HepG2 (cell line): ENCODE measurements around the gene HLF. TPM values are rescaled to one million over a fixed set of nuclear protein-coding genes. Genes with fewer than 3 reads are reported as not detected.

Experiments
- ARID4A ChIP-seq: sonication (generic); formaldehyde crosslinking; IDR thresholded peaks from 2 replicates; pipeline ENCODE4 v1.5.0; 2020; ENCODE audit warnings: mild to moderate bottlenecking, missing genetic modification reagents, borderline replicate concordance
- ASH2L ChIP-seq: fragments of 300-600, 200-600 bp; sonication (generic); IDR thresholded peaks from 2 replicates; pipeline ENCODE4 v1.7.0; 2017; ENCODE audit warnings: low read depth, mild to moderate bottlenecking, moderate library complexity, mixed read lengths, low read length; ENCODE audit not compliant: insufficient read length
- MIER3 ChIP-seq: IDR thresholded peaks from 2 replicates; pipeline ENCODE4 v1.6.1; 2016; ENCODE audit warnings: missing compliant biosample characterization, borderline replicate concordance
- NCOA5 ChIP-seq: sonication (generic); formaldehyde crosslinking; IDR thresholded peaks from 2 replicates; pipeline ENCODE4 v1.4.0; 2020; ENCODE audit warnings: missing genetic modification reagents
- PITX1 ChIP-seq: sonication (generic); formaldehyde crosslinking; IDR thresholded peaks from 2 replicates; pipeline ENCODE4 v1.5.1; 2020; ENCODE audit warnings: mild to moderate bottlenecking, missing genetic modification reagents
- RBM22 ChIP-seq: fragments of 200-400 bp; formaldehyde crosslinking; optimal IDR thresholded peaks from 2 replicates; pipeline ENCODE3; 2017; ENCODE audit warnings: mild to moderate bottlenecking, low read length, moderate library complexity
- SSRP1 ChIP-seq: IDR thresholded peaks from 2 replicates; pipeline ENCODE4 v1.6.1; 2016; ENCODE audit warnings: control low read depth
- ZBTB20 ChIP-seq: sonication (generic); formaldehyde crosslinking; IDR thresholded peaks from 2 replicates; pipeline ENCODE4 v1.8.1; 2023; ENCODE audit warnings: missing genetic modification reagents, low read depth, mild to moderate bottlenecking, borderline replicate concordance
- ZNF337 ChIP-seq: sonication (generic); formaldehyde crosslinking; IDR thresholded peaks from 2 replicates; pipeline ENCODE4 v1.5.1; 2020; ENCODE audit warnings: missing genetic modification reagents, low read depth, mild to moderate bottlenecking, borderline replicate concordance
- ZNF766 ChIP-seq: sonication (generic); formaldehyde crosslinking; IDR thresholded peaks from 2 replicates; pipeline ENCODE4 v1.5.0; 2020; ENCODE audit warnings: missing genetic modification reagents, borderline replicate concordance
- ZNF776 ChIP-seq: sonication (generic); formaldehyde crosslinking; IDR thresholded peaks from 2 replicates; pipeline ENCODE4 v1.4.0; 2020; ENCODE audit warnings: mild to moderate bottlenecking, missing genetic modification reagents
- ZNF788 ChIP-seq: sonication (generic); formaldehyde crosslinking; IDR thresholded peaks from 2 replicates; pipeline ENCODE4 v1.5.0; 2020; ENCODE audit warnings: mild to moderate bottlenecking, missing genetic modification reagents, borderline replicate concordance
- polyA plus RNA-seq, 8 experiments: library from polyadenylated mRNA; depleted of rRNA in 3 of 8; stranded (reverse) in 7 of 8; unstranded in 1 of 8; fragments of >200 nt; fragmentation: Illumina TruSeq in 4 of 8; extraction: Trizol in 4 of 8; gene quantifications; 2 replicates each; pipeline versions ENCODE4 v1.2.1 to v1.2.3, GENCODE V29; 2011 to 2016; ENCODE audit warnings: low read depth in 4 of 8, missing spikeins in 1 of 8, mixed read lengths in 1 of 8; ENCODE audit not compliant: insufficient read depth in 1 of 8
- total RNA-seq, 5 experiments: library from RNA; depleted of rRNA; stranded (reverse); fragments of >200 nt; fragmentation: Illumina TruSeq; extraction: Trizol; gene quantifications; 2 replicates each; pipeline ENCODE4 v1.2.3, GENCODE V29; 2016; ENCODE audit warnings: low read depth in 1 of 5
- TF ChIP-seq, protein P1 (sequence below): sonication (generic); formaldehyde crosslinking; IDR thresholded peaks from 2 replicates; pipeline ENCODE4 v1.4.0; 2020; ENCODE audit warnings: missing genetic modification reagents
- TF ChIP-seq, protein P2 (sequence below): sonication (generic); formaldehyde crosslinking; IDR thresholded peaks from 2 replicates; pipeline ENCODE4 v1.4.0; 2020; ENCODE audit warnings: missing genetic modification reagents, borderline replicate concordance
- TF ChIP-seq, protein P3 (sequence below): sonication (generic); formaldehyde crosslinking; IDR thresholded peaks from 2 replicates; pipeline ENCODE4 v1.9.0; 2021; ENCODE audit warnings: missing genetic modification reagents, borderline replicate concordance
- TF ChIP-seq, protein P4 (sequence below): sonication (generic); formaldehyde crosslinking; IDR thresholded peaks from 2 replicates; pipeline ENCODE4 v1.4.0; 2020; ENCODE audit warnings: missing genetic modification reagents, mild to moderate bottlenecking, borderline replicate concordance

The HLF gene
- total and polyA plus RNA-seq, 2 of the 13 experiments (the other 11 are each of a cell fraction or from before 2014, with no cell fraction given), result 202 to 346 TPM

DNA sequence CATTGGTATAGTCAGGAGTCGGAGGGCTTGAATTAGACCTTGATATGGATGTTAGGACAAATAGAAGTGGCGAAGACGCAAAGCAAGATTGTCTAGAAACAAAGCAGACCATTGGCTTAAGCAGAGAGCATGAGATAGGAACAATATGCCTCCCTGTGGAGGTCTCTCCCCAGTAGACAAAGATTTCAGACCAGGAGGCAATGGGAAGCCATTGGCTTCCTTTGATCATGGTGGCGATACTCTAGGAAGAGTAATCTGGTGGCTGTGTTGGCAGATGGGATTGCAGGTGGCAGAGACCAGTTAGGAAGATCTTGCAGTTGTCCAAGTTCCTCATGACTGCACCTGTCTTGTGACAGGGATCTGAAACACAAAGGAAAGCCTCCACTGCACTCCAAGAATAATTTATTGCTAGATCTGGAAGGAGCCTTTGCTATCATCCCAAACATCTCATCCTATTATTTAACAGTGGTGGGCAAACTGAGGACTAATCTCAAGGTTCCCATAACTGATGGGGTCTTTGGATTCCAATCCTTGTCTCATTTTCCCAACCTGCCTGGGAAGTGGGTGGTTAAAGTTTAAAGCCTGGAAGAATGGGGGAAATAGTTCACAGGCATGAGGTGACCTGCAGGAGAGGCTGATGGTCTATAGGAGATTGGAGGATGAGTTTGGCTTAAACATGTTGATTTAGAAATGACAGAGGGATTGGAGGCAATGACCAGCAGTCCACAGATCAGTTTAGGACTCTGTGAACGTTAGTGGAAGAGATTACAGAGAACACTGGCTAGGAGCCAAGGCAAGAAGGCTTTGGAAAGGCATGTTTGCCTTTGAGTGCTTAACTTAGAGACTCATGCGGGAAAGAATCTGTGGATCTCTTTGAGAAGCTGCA, 37.0 kb downstream of the HLF start (continued):
- TF ChIP-seq ARID4A (CRISPR knock-in tag) (peak; percentile 63; the same call in 1 of the 2 replicates), MIER3 (CRISPR knock-in tag) (peak; percentile 83; the same call in 1 of the 2 replicates), NCOA5 (CRISPR knock-in tag) (no peak), ZNF337 (no peak), ZNF788 (CRISPR knock-in tag) (peak; percentile 87), PITX1 (CRISPR knock-in tag) (peak; percentile 93), ZNF766 (CRISPR knock-in tag) (peak; percentile 44; the same call in 1 of the 2 replicates), ASH2L (peak; percentile 56), RBM22 (peak; percentile 94), SSRP1 (peak; percentile 67; the same call in 1 of the 2 replicates), ZNF776 (CRISPR knock-in tag) (no peak), ZBTB20 (CRISPR knock-in tag) (peak; percentile 77; the same call in 1 of the 2 replicates)
- TF ChIP-seq, protein P1, sequence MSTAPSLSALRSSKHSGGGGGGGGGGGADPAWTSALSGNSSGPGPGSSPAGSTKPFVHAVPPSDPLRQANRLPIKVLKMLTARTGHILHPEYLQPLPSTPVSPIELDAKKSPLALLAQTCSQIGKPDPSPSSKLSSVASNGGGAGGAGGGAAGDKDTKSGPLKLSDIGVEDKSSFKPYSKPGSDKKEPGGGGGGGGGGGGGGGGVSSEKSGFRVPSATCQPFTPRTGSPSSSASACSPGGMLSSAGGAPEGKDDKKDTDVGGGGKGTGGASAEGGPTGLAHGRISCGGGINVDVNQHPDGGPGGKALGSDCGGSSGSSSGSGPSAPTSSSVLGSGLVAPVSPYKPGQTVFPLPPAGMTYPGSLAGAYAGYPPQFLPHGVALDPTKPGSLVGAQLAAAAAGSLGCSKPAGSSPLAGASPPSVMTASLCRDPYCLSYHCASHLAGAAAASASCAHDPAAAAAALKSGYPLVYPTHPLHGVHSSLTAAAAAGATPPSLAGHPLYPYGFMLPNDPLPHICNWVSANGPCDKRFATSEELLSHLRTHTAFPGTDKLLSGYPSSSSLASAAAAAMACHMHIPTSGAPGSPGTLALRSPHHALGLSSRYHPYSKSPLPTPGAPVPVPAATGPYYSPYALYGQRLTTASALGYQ (CRISPR knock-in tag), result peak; percentile 64; the same call in 1 of the 2 replicates
- TF ChIP-seq, protein P2, sequence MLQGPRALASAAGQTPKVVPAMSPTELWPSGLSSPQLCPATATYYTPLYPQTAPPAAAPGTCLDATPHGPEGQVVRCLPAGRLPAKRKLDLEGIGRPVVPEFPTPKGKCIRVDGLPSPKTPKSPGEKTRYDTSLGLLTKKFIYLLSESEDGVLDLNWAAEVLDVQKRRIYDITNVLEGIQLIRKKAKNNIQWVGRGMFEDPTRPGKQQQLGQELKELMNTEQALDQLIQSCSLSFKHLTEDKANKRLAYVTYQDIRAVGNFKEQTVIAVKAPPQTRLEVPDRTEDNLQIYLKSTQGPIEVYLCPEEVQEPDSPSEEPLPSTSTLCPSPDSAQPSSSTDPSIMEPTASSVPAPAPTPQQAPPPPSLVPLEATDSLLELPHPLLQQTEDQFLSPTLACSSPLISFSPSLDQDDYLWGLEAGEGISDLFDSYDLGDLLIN (CRISPR knock-in tag), result no peak
- TF ChIP-seq, protein P3, sequence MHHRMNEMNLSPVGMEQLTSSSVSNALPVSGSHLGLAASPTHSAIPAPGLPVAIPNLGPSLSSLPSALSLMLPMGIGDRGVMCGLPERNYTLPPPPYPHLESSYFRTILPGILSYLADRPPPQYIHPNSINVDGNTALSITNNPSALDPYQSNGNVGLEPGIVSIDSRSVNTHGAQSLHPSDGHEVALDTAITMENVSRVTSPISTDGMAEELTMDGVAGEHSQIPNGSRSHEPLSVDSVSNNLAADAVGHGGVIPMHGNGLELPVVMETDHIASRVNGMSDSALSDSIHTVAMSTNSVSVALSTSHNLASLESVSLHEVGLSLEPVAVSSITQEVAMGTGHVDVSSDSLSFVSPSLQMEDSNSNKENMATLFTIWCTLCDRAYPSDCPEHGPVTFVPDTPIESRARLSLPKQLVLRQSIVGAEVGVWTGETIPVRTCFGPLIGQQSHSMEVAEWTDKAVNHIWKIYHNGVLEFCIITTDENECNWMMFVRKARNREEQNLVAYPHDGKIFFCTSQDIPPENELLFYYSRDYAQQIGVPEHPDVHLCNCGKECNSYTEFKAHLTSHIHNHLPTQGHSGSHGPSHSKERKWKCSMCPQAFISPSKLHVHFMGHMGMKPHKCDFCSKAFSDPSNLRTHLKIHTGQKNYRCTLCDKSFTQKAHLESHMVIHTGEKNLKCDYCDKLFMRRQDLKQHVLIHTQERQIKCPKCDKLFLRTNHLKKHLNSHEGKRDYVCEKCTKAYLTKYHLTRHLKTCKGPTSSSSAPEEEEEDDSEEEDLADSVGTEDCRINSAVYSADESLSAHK (CRISPR knock-in tag), result no peak
- TF ChIP-seq, protein P4, sequence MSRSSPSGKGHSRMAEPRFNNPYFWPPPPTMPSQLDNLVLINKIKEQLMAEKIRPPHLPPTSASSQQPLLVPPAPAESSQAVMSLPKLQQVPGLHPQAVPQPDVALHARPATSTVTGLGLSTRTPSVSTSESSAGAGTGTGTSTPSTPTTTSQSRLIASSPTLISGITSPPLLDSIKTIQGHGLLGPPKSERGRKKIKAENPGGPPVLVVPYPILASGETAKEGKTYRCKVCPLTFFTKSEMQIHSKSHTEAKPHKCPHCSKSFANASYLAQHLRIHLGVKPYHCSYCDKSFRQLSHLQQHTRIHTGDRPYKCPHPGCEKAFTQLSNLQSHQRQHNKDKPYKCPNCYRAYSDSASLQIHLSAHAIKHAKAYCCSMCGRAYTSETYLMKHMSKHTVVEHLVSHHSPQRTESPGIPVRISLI, result peak; percentile 25; the same call in 1 of the 2 replicates
